SU-DHL-6 (cell line): ENCODE measurements around the gene SIK3.

Source experiments
- CTCF ChIP-seq: fragments of 200-600 bp; sonication (generic); IDR thresholded peaks from one replicate; pipeline ENCODE4 v1.5.1; 2017; ENCODE audit warnings: antibody characterized with exemption, mild to moderate bottlenecking, low read length, moderate library complexity; ENCODE audit not compliant: insufficient read depth, poor library complexity, severe bottlenecking
- EZH2phosphoT487 ChIP-seq: fragments of 200-600 bp; sonication (generic), shearing (Covaris generic); conservative IDR thresholded peaks from 2 replicates; pipeline ENCODE4 v1.6.1; 2018; ENCODE audit warnings: mild to moderate bottlenecking, antibody characterized with exemption, low read length, moderate library complexity, mixed read lengths

GRCh38 chr11:117039270-117039669 is 59.0 kb downstream of the SIK3 start:
- TF ChIP-seq CTCF, result no peak
- TF ChIP-seq EZH2phosphoT487, result no peak
